Measurements from ENCODE around the gene AGK.
A peak's percentile ranks its signal among the peaks of the same experiment; 100 is the strongest.

AGK gene

DNA sequence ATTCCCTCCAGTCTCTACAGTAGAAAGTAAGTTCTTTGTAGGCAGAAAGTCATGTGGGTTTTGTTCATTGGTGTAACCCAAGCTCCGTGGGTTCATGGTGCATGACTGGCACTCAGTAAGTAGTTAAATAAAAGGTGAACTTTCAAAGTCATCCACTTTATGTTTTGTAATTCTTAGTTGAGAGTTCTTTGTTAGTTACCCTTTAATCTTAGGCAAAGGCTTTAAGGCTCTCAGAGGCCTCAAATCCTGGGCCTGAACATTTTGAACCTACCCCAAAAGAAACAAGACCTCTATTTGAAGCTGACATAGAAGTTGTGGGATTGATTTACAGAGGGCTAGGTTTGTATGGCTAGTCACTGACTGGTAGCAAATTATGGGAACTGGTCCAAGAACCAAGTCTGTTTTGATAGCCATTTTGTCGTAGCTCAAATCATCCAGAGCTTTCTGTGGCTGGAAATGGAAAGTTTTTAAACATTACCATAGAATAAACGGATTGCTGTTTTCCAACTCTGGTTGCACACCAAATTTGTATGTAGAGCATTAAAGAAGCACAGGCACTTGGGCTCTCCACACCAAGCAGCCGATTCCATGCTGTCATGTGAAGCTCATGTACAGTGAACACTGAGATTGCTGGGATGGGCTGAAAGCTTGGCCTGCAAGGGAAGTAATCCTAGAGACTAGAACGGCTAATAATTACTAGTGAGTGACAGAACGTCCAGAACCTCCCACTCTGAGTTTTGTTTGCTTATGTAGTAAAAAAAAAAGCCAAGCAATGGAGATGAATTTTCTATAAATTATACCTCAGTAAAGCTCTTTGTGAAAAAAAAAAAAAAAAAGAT, 97.3 kb downstream of the AGK start:
- no peak for DNase-seq (ENCODE audit: low spot score)

DNA sequence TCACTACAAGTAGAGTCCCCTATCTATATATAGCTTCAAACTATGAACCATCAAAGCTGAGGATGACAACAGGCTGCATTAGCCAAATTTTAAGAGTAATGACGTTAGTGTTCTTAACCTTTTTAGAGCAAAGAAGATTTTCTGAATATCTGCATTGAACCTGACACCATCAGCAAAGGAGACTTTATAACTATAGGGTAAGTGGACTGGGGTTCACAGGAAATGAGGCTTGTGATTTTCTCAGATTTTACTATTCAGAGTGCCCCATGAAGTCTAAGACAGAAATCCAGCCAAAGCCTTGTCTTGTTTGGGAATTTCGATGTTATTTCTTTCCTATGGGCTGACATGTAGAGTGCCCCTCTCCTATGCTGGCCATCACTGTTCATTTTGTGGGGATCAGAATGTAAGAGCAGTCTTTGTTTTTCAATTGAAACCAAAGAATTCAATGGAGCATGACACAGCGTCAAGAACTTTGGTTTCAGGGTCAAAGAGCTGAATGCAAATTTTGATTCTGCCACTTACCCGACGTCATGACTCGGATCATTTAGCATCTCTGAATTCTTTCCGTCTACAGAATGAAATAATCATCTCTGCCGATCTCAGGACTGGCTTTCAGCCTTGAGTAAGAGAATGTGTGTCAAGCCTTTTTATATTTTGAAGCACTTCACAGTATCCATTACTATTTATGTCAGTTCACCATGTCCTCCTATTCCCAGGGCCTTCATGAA, 98.1 kb downstream of the AGK start:
- no peak for DNase-seq (ENCODE audit: low spot score)

GRCh38 chr7:141649865-141650634, 98.8 kb downstream of the AGK start:
- DNase-seq (ENCODE audit: low spot score), result peak; percentile 42

GRCh38 chr7:141651417-141651816, 100.2 kb downstream of the AGK start:
- no peak for DNase-seq (ENCODE audit: low spot score)

DNA sequence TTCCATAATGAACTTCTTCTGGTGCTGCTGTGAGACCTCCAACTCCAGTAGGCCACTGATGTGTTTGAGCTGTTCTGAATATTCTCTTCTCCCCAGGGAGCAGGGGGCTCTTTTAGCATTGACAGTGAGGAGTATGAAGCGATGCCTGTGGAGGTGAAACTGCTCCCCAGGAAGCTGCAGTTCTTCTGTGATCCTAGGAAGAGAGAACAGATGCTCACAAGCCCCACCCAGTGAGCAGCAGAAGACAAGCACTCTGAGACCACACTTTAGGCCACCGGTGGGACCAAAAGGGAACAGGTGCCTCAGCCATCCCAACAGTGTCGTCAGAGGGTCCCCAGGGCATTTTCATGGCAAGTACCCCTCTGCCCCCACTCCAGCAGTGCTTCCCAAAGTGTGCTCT, 101.5 kb downstream of the AGK start:
- no peak for DNase-seq (ENCODE audit: low spot score)

DNA sequence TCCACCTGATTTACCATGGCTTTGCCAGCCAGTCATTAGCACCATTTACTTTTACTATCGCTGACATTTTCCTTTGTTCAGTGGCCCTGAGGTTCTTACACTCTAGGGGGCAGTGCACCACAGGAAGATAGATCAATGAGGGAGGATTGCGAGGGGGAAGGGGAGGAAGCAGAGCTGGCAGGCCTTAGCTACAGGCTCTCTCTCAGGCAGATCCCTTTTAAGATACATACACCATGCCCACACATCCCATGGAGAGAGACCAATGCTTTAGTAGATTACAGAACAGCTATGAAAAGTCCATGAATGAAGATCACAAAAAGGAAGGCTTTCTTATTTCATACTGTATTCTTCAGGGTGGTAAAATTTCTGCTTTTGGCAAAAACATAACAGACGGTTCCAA, 103.3 kb downstream of the AGK start:
- DNase-seq (ENCODE audit: low spot score), result peak; percentile 53

DNA sequence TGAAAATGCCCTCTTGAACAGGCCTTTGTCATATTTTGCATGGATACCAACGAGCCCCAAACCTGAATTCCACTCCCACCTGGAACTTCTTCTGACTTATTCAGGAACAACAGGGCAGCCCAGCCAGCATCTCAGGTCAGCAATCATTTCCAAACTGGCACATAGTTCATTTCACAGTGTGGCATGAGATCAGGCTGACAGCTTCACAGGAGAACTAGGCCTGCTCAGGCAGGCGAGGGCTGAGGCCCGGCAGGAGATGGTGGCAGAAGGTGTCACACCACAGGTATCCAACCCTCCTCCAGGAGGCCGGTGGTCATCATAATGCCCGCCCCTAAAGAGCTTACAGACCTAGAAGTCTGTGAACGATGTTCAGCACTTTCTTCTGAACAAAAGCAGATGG, 108.3 kb downstream of the AGK start:
- no peak for DNase-seq (ENCODE audit: low spot score)

DNA sequence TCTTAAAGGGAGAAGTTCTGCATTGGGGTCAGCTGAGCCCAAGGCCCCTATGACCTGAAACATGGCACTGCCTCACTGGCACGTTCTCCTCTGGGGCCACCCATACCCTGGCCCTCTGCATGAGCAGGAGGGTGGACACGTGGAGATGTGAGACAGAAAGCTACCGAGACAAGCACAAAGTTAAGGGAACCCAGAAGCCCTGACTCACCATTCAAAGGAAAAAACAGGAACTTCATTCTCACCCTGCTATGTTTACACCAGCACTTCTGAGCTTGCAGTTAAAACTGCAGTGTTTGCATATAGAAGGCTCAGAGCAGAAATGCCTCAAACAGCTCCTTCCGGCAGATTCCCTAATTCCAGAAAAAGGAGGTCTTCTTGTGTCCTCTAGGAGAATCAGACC, 109.0 kb downstream of the AGK start:
- no peak for DNase-seq (ENCODE audit: low spot score)

DNA sequence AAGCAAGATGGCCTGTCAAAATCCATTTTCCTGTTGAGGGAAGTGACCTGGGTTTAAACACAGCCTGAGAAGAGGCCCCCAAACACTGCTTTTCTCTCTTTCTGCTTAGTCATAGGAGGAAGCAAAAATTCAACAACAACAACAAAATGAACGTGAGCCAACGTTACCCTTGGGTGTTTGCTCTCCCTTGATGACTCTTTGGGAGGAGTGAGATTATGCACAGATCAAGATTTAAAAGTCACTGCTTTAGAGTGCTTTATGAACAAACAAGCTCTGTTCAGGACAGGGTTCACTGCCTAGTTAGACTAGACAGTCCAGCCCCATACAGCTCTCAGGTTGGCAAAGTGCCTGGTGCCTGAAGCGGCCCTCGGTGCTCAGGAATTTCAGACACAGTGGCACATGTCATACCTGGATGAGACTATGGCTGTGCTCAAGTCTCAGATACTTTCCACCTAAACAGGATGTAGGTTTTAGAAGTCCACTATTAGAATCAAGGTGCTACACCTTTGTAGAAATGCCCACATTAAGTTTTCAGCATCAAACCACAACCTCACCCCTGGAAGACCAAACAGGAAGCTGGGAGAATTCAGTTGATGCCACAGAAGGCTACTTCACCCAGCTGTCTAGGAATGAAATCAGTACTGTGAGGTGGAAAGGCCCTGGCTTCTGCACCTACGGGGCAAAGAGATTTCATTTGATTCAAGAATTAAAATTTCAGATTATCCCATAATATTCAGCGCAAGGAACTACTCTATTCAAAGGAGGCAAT, 112.1 kb downstream of the AGK start:
- DNase-seq (ENCODE audit: low spot score), result peak; percentile 84

- no peak for DNase-seq (ENCODE audit: low spot score)
Observed at GRCh38 chr7:141664450-141664849, 113.2 kb downstream of the AGK start.

DNA sequence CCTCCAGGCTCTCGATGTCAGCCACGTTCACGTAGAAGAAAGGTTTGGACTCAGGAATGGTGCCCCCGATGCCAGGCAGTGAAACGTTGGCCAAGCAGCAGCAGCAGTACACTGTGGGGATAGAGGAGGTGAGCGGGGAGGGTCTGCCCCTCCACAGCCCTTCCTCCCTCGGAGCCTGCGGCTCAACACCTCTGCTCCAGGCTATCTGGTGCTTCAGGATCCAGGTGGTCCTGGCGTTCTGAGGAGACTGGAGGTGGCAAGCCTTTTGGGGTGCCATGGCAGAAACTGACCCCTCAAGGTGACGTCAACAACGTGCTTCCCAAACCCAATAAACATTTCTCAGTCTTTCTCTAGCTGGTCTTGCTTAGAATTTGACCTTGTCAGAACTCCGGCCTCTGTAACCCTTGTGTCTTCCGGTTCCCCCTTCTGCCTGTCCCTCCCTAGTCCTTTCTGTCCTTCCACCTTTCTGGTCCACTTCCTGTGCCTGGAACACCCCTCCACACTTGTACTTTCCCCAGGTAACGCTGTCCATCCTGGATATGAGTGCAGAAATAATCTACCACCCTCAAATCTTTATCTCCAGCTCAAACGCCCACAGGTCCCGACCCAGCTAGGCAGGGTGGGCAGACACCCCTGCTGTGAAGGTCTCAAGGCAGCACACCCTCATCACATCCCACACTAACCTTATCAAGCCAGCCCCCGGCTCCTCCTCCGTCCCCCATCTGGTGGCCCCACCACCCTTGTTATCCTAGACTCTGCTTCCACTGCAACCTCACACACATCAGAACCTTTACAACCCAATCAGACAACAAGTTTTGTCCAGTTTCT, 114.2 kb downstream of the AGK start:
- no peak for DNase-seq (ENCODE audit: low spot score)

GRCh38 chr7:141666071-141666470, 114.9 kb downstream of the AGK start:
- DNase-seq (ENCODE audit: low spot score), result no peak

DNA sequence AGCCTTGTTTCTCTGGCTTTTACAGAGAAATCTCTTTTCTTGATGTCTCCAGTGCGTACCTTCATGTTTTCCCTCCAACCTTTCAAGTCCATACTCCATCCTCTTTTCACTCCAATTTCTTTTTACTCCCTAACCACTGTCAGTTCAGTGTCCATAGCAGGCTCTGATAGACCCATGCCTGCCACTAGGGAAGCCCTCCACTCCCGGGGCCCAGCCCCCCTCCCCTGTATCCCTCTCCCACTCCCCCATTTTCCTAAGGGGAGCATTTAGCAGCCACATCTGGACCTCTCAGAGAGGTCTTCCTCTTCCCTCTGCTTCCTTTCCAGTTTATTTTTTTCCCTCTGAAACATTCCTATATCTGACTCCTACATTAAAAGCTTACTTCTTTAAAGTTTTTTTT, 117.6 kb downstream of the AGK start:
- DNase-seq (ENCODE audit: low spot score), result no peak

DNA sequence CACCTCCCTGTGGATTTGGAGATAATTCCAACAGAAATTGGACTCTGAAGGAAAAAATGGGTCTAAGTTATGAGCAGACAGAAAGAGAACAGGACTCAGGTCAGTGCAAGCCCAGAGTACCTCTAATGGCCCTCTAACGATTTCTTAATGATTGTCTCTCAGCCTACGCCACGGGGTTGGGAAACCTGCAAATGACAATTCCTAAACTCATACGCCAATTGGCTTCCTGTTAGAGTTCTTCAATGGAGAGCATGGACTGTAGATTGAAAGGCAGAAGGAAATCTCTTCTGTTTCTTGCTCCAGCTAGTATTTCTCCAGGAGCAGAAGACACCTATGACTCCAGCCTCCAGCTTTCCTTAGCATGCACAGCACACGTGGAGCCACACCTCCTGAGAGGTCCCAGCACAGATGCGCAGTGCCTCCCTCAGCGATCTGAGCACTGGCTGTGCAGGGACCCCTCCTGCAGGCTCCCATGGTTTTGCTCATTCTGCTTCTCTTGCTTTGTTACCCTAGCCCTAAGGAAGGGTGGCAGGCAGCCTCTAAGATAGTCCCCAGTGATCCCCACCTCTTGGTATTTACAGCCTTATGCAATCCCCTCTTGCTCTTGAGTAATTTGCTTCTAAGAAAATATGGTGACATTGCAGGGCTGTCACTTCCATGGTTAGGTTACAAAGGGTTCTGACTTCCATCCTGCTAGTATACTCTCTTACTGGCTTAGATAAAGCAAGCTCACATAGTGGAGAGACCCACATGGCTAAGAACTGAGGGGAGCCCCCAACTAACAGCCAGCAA, 120.7 kb downstream of the AGK start:
- DNase-seq (ENCODE audit: low spot score), result no peak

- DNase-seq (ENCODE audit: low spot score), result no peak
Observed at GRCh38 chr7:141673346-141673745, 122.1 kb downstream of the AGK start.

DNA sequence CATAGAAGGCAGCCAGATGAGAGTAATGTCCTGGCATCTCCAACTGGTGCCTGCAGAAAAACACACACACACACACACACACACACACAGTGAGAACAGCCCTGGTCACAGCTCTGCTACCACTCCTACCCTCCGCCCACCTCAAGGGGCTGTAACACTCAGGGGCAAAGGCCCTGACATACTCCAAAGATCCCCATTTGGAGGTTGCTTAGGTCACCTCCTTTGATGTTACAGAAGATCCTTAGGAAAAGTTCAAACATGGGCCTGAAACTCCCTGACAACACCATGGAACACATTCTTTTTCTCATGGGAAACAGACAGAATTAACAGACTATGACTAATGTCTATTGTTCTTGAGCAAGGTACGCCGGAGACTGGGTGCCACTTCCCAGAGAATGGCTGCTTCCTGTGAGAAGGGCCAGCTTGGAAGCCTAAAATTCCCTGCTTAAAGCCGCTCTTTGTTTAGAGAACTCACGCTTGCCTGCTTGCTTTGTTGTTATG, 123.0 kb downstream of the AGK start:
- no peak for DNase-seq (ENCODE audit: low spot score)

- no peak for DNase-seq (ENCODE audit: low spot score)
Observed at GRCh38 chr7:141674702-141675101, 123.5 kb downstream of the AGK start.

DNA sequence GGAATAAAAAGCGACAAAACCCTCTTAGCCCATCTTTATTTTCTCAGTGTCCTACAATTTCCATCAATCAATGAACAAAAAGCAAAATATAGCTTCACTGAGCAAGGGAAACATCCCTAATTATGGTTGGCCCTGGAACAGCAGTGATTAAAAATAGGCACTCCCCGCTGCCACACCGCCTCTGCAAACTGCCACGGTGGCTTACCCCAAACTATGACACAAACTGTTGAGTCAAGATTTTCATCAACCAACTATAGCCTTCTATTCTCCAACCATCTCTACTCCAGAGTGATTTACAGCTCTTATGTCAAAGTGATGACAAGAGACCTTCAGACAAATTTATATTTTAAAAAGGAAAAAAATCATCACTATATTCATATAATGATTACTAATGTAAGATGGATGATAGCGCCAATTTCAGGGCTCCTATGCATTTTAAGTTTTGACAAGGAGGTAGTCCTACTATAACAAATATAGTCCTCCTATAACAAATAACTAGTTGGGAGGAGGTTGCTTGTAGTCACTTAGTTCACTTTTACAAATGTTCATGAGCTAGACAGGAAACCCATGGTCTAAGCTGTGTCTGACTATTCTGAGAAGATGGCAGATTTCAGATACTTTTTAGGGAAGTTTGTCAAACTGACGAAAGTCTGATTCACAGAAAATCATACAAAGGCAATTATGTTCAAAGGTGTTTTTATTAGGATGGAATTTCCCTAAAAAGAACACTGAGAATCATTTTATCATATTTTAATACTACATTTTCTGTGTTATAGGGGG, 124.4 kb downstream of the AGK start:
- DNase-seq (ENCODE audit: low spot score), result no peak

DNA sequence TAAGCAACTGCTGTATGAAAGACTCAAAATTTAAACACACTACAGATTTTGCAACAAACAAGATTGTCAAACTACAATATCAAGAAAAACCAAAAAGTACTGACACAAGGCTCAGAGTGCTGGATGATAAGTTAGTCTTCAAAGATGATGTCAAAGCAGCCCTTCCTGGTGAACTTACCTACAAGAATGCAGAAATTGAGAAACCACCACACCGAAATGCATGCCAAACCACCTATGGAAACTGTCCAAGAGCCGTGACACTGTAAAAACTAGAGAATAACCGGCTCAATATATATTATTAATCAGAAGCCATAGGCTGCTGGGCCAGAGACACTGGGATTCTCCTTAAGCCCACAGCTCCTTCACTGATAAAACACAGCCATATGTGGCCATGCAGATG, 125.4 kb downstream of the AGK start:
- no peak for DNase-seq (ENCODE audit: low spot score)
